Nucleus accumbens (tissue), 56 donors: Measurements from ENCODE around the gene ERGIC3.

Experiments used
- DNase-seq, 56 donors: peaks; one replicate each; lab custom pipeline; 2025; lab: John Stamatoyannopoulos, UW

Gene ERGIC3

DNA sequence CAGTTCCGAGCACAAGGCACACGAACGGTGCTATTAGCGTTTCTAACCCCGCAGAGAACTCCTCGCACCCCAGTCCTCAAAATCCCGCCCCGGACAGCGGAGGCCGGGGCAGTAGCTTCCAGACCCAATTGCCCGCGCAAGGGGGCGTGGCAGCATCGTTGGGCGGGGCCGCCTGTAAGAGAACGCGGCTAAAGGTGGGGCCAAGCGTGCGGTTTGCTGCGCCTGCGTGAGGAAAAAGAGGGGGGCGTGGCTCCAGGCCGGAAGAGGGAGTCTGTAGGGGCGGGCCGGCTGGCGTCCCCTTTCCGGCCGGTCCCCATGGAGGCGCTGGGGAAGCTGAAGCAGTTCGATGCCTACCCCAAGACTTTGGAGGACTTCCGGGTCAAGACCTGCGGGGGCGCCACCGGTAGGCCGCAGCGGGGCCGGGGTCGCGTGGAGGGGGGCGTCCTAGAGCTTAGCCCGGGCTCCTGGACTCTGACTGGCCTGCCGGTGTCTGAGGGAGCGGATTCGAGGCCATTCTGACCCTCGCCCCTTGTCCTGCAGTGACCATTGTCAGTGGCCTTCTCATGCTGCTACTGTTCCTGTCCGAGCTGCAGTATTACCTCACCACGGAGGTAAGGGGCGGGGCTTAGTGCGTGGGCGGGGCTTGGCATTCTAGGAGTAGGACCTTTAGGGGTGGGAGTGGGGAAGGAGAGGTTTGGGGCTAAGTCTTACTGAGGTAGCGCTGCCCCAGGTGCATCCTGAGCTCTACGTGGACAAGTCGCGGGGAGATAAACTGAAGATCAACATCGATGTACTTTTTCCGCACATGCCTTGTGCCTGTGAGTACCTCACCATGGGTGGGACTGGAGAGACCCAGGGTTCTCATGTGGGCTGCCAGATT, at the start of gene ERGIC3:
TSS of gene ERGIC3 (plus strand) at position 296 of the 880 bp plus-strand sequence. CDS start at position 316, 20 bp downstream.
- peak; percentile 68 to 97 (median 89) for DNase-seq

DNA sequence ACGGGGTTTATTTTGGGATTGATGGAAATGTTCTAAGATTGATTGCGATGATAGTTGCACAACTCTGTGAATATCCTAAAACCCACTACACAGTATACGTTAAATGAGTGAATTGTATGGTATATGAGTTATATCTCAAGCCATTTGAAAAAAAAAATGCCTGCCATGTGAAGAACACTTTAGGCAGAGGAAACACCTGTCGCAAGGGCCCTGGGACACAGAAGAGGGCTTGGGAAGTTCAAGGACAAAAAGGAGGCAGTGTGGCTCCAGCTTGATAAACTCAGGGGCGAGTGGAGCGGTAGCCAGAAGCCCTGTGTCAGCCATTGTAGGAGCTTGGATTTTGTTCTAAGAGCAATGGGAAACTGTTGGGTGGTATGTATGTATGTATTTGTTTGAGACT, 49.5 kb upstream of the ERGIC3 start:
- no peak for DNase-seq

DNA sequence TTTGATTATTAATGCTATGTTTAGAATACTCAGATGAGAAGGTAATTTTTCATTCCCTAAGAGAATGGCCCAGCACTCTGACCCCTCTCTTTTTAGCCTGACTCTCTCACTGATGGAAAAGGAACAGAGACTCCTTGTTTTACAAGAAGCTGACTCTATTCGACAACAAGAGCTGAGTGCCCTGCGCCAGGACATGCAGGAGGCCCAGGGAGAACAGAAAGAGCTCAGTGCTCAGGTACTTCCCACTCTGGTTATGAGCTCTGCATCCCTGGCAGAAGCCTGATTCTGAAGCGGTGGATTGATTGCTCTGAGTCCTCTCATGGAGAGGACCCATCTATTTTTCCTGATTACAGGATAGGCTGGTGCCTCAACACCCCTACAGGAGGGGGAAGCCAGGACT, 45.4 kb upstream of the ERGIC3 start:
- DNase-seq: no peak

DNA sequence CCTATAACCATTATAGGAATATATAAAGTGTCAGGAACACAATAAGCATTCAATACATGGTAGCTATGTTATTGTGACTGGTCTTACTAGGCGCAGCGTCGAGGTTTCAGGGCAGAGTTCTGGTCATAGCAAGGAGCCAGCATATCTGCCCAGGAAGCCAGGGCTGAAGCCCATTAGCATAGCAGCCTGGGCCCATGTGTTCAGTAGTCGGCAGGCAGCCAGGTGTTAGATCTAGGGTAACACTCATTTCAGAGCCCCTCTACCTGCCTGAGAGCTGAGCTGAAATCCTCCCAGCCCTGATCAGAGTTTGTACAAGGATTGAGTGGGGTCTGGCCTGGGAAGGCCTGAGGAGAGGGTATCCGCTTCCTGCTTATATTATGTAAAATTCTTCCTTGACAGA, 44.6 kb upstream of the ERGIC3 start:
- DNase-seq: no peak

DNA sequence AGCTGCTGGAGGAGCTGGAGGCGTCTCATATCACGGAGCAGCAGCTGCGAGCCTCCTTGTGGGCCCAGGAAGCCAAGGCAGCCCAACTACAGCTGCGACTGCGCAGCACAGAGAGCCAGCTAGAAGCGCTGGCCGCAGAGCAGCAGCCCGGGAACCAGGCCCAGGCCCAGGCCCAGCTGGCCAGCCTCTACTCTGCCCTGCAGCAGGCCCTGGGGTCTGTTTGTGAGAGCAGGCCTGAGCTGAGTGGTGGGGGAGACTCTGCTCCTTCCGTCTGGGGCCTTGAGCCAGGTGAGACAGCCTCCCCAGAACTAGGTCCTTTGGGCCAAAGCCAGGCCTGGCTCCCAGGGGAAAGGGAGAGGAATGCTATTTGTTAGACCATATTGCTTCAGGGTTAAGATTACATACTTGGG, 44.1 kb upstream of the ERGIC3 start:
- peak in 48 of 56 donors; percentile 11 to 81 (median 56) for DNase-seq

DNA sequence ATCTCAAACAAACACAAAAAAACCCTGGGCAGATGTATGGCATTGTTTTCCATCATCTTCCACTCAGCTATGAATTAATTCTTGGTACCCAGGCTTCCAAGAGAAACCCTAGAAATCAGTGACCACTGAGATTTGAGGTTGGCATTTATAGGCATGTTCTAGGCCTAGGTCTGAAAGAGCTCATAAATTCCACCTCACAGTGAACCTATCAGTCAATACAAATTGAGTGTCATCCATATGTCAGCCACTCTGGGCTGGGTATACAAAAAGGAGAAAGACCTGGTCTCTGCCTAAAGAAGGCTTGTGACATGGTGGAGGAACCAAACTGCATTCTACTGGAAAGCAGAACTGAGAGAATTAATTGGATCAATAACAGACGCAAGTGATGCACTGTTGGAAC, 42.6 kb upstream of the ERGIC3 start:
- DNase-seq: no peak

DNA sequence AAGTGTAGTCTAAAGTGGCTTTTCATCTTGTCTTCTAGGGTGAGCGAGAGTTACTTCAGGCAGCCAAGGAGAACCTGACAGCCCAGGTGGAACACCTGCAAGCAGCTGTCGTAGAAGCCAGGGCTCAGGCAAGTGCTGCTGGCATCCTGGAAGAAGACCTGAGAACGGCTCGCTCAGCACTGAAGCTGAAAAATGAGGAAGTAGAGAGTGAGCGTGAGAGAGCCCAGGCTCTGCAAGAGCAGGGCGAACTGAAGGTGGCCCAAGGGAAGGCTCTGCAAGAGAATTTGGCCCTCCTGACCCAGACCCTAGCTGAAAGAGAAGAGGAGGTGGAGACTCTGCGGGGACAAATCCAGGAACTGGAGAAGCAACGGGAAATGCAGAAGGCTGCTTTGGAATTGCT, 39.5 kb upstream of the ERGIC3 start:
- no peak for DNase-seq

DNA sequence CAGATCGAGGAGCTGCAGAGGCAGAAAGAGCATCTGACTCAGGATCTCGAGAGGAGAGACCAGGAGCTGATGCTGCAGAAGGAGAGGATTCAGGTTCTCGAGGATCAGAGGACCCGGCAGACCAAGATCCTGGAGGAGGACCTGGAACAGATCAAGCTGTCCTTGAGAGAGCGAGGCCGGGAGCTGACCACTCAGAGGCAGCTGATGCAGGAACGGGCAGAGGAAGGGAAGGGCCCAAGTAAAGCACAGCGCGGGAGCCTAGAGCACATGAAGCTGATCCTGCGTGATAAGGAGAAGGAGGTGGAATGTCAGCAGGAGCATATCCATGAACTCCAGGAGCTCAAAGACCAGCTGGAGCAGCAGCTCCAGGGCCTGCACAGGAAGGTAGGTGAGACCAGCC, 38.6 kb upstream of the ERGIC3 start:
- no peak for DNase-seq

DNA sequence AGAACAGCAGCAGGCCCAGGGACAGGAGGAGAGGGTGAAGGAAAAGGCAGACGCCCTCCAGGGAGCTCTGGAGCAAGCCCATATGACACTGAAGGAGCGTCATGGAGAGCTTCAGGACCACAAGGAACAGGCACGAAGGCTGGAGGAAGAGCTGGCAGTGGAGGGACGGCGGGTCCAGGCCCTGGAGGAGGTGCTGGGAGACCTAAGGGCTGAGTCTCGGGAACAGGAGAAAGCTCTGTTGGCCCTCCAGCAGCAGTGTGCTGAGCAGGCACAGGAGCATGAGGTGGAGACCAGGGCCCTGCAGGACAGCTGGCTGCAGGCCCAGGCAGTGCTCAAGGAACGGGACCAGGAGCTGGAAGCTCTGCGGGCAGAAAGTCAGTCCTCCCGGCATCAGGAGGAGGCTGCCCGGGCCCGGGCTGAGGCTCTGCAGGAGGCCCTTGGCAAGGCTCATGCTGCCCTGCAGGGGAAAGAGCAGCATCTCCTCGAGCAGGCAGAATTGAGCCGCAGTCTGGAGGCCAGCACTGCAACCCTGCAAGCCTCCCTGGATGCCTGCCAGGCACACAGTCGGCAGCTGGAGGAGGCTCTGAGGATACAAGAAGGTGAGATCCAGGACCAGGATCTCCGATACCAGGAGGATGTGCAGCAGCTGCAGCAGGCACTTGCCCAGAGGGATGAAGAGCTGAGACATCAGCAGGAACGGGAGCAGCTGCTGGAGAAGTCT, 37.9 kb upstream of the ERGIC3 start:
- peak in 6 of 56 donors; percentile 9 to 38 (median 16) for DNase-seq

DNA sequence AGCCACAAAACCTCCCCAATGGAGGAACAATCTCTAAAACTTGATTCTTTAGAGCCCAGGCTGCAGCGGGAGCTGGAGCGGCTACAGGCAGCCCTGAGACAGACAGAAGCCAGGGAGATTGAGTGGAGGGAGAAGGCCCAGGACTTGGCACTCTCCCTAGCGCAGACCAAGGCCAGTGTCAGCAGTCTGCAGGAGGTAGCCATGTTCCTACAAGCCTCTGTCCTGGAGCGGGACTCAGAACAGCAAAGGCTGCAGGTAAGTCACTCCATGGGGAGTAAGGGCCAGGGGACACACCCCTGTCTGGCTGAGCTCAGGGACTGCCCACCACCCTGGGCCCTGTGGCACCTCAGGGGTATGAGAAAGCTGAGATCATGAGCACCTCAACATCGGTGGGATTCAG, 37.1 kb upstream of the ERGIC3 start:
- DNase-seq: no peak

DNA sequence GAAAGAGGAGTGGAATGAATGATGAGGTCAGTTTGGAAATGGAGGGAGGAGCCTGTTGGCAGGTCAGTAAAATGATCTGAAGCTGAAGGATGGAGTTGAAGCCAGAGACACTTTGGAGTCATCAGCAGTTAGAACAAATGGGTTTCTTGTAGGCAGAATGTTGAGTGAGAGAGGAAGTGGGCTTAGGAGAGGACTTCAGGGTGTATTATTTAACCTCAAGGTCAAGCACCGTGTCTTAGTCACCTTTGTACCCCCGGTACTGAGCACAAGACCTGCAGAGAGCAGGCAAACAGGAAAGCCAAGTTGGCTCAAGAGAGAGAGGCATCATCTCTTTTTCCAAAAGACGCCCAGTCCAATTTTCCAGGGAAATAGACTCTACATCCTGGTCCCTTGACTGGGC, 35.7 kb upstream of the ERGIC3 start:
- DNase-seq: no peak

DNA sequence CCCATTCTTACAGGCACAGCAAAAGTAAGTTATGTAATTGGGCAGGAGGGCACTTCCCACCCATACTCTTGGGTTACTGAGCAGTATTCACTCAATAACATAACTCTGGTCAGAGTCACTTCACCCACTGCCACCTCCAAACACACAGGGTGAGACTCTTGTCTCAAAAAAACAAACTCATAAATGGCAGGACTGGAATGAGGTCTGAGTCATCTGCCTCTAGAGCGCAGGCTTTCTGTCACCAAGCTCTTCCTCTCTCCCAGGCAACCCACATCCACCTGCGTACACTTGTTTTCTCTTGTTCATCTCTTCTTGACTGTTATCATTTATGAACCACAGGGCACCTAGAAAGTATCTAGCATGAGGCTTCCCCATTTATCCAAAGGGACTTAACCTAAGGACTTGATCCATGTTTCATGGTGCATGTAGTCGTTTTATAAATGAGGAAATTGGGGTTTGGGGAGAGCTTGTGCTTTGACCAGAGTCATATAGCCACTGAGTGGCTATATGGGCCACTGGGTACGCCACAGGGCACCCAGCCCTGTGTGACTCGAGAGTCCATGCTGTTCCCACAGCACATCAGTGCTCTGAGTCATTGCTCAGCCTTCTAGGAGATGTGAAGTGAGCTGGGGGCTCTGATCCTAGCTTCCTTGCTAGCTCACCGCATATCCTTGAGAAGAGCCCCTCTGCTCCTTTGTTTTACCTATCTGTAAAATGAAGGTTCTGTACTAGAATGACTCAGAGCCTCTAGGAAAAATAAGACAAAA, 34.8 kb upstream of the ERGIC3 start:
- peak in 9 of 56 donors; percentile 10 to 57 (median 27) for DNase-seq

DNA sequence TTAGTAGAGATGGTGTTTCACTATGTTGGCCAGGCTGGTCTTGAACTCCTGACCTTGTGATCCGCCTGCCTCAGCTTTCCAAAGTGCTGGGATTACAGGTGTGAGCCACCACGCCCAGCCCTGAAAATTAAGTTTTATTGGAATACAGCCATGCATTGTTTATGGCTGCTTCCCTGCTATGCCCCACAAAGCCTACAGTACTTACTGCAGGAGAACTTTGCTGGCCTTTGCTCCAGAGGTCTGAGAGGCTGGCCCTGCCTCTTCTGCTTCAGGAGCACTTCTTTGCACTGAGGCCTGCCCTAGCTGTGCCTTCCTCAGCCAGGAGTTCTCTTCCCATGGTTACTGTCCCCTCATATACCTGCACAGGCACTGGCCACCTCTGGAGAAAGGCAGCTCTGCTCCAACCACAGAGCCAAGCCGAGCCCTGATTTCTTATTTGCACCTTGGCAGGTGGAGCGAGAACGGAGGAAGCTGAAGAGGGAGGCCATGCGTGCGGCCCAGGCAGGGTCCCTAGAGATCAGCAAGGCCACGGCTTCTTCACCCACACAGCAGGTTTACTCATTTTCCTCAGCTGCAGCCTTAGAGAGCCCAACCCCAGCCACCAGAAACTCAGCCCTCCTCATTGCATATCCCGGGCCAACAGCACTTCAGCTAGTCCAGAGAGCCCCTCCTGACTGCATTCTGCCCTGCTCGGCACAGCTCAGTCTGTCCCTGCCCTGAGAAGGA, 33.2 kb upstream of the ERGIC3 start:
- no peak for DNase-seq

DNA sequence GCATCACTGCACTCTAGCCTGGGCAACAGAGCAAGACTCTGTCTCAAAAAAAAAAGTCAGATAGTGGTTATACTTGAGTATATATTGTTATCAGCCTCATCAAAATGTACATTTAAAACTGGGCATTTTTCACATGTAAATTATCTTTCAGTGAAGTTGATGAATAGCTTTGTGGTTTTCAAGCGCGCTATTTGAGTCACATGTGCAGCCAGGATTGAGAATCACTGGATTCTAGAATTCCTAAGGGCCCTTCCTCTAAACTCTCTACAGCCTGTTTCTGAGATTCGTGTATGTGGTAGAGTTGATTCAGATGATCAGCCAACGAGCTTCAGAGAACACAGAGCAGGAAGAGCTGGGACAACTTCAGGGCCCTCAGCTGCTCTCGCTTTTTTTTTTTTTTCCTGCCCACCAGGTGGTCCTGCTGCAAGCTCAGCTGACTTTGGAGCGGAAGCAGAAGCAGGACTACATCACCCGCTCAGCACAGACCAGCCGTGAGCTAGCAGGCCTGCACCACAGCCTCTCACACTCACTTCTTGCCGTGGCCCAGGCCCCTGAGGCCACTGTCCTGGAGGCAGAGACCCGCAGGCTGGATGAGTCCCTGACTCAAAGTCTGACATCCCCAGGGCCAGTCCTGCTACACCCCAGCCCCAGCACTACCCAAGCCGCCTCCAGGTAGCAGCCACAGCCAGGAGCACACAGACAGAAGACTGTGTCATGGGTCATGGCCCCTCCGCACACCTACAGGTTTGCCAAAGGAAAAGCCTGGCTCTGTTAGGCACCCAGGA, 30.7 kb upstream of the ERGIC3 start:
- DNase-seq: no peak

DNA sequence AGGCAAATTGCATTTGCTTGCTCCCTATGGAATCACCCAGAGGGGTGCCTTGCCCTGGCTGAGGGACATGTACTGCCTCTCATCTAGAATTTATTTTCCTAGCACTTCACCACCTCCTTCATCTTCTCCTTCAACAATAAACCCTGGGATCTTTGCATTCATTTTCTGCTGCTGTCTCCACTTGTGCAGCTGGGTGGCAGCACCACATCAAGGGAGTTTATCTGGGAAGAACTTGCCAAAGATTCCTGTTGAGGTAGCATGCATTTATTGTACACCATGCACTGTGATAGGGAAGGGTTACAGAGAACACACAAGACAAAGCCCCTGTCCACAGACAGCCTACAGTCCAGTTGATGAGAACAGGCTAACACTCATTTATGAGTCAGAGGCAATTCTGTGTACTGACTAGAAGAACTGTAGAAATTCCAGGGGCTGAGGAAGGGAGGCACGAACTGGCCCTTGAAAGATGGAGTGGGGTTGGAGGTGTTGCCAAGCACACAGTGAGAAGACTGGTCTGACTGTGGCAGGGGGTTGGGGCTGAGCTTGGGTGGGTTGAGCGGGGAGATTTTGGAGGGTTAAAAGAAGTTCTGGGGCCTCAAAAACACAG, 30.0 kb upstream of the ERGIC3 start:
- peak in 15 of 56 donors; percentile 5 to 50 (median 17) for DNase-seq

DNA sequence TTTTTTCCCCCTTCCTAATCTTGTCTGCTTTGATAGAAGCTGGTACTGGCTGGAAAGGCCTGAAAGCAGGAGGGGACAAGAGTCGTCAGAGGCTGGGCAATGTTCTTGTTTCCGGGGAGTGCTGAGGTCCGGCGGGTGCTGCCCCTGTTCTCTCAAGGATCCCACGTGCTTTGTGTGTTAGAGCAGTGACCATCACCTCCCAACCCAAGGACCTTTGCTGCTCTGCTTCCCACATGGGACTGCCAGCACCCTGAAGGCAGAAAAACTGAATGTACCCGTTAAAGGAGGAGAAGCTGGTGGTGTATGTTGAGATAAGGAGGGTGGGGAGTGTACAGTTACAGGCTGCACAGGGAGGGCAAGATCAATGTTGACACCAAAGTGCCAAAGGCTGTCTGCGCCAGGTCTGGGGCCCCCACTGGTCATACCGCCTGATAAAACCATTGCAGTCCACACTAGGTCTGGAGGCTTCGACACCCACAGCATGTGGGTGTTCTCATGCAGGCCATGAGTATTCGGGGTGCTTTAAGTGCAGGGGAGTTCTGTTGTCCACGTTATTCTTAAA, 27.4 kb upstream of the ERGIC3 start:
- no peak for DNase-seq

DNA sequence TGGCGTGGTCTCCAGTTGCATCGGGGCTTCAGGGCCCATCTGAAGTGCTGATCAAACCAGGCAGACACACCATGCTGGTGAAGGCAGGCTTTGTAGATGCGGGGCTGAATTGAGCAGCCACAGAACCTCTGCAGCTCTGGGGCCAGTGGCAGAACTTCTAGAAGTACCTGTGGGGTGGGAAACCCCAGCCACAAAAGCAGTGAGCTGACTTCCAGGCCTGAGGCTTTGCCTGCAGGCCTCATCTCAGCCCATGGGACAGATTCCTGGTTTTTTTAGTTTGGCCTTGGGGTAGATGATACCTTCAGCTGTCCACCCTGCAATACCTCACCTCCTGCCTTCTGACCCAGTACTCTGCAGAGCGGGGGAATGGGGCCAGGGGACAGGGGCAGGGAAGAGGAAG, 26.5 kb upstream of the ERGIC3 start:
- DNase-seq: no peak

DNA sequence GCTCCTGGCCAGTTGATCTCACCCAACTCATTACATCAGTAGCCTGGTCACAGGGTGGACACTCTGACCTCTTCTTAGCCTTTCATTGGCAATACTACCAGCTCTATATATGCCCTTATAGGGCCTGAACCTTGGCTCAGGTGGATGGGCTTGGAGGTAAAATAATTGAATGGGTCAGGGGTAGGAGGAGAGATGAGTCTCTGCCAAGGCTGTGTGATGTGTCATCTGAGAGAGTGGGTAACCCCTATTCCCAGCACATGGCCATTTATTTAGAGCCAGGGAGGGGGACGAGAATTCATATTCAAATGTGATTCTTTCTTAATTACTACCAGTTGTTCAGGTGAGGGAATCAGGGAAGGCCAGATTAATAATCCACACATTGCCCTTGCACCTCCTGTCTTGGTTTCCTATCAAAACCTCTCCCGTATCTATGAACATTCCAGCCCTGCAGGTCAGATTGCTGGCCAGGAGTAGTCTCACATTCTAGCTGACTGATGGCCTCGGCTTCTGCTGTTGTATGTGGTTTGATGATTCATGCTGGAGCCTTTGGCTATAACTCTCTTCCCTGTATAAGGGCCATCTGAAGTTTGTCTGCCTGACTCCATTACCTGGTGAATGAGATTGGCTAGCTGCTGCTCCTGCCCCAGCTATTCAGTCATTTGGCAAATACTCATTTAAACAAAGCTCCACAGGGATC, 25.8 kb upstream of the ERGIC3 start:
- no peak for DNase-seq
